ENCODE measurements around the gene SMYD5.
A peak's percentile ranks its signal among the peaks of the same experiment; 100 is the strongest.

The SMYD5 gene

DNA sequence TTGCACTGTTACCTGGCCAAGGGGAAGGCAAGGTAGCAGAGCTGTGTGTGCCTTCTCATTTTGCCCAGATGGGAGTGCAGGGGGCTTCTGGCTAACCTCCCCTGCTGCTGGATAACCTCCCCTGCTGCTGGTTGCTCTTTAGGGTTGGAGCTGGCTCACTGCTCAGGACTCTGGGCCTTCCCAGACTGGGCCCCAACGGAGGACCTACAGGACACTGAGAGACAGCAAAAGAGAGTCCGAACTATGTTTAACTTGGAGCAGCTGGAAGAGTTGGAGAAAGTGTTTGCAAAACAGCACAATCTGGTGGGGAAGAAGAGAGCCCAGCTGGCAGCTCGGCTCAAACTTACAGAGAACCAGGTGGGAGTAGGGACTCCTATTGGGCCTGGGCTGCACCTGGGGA lies 5.8 kb upstream of the SMYD5 start:
- no peak for DNase-seq

GRCh38 chr2:73210019-73210418 lies 4.0 kb upstream of the SMYD5 start:
- no peak for DNase-seq

GRCh38 chr2:73210696-73211095 lies 3.3 kb upstream of the SMYD5 start:
- DNase-seq = no peak

DNA sequence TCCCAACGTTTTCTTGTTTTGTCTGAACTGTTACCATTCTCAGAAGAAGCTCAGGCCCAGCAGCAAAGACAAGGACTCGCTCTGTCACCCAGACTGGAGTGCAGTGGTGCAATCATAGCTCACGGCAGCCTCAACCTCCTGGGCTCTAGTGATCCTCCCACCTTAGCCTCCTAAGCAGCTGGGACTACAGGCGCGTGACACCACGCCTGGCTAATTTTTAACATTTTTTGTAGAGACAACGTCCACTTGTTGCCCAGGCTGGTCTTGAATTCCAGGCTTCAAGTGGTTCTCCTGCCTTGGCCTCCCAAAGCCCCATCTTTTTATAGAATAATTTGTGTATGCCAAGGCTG lies 2.0 kb upstream of the SMYD5 start:
- DNase-seq = no peak

GRCh38 chr2:73212448-73213176 lies 1.4 kb upstream of the SMYD5 start:
- peak; percentile 71 for DNase-seq

DNA sequence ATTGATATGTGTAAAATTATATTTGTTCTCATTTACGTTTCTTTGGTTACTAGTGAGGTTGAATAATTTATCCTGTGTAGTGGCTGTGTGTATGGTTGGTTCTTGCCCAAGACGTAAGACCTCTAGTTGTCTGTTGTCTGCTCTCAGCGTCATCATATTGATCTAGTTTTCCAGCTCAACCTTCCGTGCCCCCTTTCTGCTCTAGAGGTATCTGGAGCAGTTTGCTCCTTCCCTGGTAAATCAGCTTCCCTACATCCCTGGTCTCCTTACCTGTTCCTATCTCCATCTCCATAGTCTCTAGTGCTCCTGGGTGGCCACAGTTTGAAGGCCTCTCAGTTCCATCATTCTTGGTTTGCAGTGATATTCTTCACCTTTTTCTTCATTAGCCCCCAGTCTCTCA lies 1.2 kb downstream of the SMYD5 start:
- no peak for DNase-seq

- no peak for DNase-seq
Observed at GRCh38 chr2:73217160-73217559, 3.1 kb downstream of the SMYD5 start.

DNA sequence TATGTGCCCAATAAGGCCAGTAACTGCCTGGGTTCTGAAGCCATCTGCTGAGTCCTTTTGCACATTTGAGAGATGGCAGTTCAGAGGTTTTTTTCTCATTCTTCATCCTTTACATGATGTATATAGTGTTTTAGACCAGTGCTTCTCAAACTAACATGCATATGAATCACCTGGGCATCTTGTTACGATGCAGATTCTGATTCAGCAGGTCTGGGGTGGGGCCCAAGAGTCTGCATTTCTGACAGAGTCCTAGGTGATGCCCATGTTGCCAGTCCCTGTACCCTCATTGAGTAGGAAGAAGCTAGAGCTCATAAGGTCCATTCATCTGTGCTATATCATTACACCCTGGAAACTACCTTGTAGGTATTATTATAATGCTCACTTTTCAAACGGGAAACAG lies 3.8 kb downstream of the SMYD5 start:
- DNase-seq = no peak

- DNase-seq = no peak
Observed at GRCh38 chr2:73218298-73218697, 4.3 kb downstream of the SMYD5 start.

DNA sequence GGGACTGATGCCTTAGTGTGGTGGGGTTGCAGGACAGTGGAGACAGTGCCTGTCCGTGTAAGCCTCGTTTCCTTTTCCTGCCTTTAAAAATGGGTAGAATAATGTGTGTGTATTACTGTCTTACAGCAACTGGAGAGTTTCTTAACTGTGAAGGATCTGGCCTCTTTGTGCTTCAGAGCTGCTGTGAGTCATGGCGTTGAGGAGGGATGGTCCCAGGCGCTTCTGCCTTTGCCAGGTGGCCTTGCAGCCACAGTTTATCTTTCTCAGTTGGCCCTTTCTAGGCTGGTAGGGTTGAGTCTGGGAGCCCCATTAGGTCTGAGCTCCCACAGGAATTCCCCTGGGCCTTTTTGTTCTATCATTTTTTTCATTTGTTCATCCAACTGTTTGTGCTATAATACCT lies 9.8 kb downstream of the SMYD5 start:
- no peak for DNase-seq

GRCh38 chr2:73225513-73226360 lies 11.7 kb downstream of the SMYD5 start:
- no peak for DNase-seq

- no peak for DNase-seq
Observed at GRCh38 chr2:73227086-73227485, 13.0 kb downstream of the SMYD5 start.

GRCh38 chr2:73228631-73229030 lies 14.6 kb downstream of the SMYD5 start:
- no peak for DNase-seq

DNA sequence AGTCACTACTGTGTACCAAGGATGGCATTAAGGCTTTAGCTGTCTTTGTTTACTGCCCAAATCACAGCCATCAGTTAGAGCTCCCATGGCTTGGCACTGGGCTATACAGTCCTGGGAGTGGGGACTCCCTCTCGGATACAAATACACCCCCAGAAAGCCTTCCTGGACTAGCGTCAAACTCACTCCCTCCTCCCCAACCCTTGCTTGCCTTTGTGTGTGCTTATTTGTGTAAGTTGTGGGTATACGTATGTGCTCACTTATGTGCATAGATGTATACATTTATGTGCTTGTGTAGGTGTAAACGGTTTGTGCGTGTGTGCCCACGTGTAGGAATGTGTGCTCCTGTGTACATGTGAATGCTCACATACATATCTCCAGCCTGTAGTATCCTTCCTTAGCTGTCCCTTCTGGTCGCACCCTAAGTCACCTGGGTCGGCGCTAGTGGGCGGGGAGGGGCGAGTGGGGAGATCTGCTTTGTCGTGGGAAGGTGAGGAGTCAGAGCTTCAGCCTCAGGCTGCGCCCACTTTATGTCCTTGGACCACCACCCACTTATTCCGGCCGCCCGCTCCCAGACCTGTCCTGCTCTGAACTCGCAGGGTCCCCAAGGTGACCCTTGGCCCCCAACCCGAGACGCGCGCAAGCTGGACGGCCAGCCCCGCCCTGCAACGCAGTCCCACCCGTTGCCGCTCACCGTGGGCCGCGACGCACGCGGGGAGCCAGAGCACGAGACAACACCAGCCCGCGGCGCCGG lies 18.5 kb downstream of the SMYD5 start:
- DNase-seq = no peak

- DNase-seq = peak; percentile 98
Observed at GRCh38 chr2:73233154-73233931, 19.3 kb downstream of the SMYD5 start, which contains the start of gene PRADC1. Gene PRADC1, minus strand, starts transcription at chr2:73233239. Its CDS starts 79 bp downstream, at chr2:73233160.

GRCh38 chr2:73233932-73234832 lies 20.1 kb downstream of the SMYD5 start, which contains the start of gene CCT7:
Gene CCT7, plus strand, starts transcription at chr2:73234308. Its CDS starts 71 bp downstream, at chr2:73234379.
- peak; percentile 90 for DNase-seq

- DNase-seq = no peak
Observed at GRCh38 chr2:73235315-73236028, 21.4 kb downstream of the SMYD5 start.

- DNase-seq = no peak
Observed at GRCh38 chr2:73237168-73237567, 23.1 kb downstream of the SMYD5 start.

GRCh38 chr2:73238149-73238548 lies 24.1 kb downstream of the SMYD5 start:
- no peak for DNase-seq

DNA sequence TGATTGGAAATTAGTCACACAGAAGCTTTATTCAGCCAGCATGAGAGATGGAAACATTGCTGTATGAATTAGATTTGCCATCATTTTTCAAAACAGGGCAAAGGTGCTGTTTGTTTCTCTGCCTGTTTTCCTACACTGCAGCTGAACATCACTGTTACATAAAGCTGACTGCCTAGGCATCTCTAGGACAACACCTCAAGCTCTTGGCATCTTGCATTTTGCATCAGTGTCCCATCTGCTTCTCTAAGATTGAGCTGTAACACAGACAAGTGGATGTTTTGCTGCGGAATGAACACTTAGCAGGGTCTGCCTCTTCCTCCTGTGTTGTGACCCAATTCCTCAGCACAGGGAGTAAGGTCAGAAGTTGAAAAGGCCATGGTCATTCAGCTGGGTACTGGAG lies 24.9 kb downstream of the SMYD5 start:
- no peak for DNase-seq

DNA sequence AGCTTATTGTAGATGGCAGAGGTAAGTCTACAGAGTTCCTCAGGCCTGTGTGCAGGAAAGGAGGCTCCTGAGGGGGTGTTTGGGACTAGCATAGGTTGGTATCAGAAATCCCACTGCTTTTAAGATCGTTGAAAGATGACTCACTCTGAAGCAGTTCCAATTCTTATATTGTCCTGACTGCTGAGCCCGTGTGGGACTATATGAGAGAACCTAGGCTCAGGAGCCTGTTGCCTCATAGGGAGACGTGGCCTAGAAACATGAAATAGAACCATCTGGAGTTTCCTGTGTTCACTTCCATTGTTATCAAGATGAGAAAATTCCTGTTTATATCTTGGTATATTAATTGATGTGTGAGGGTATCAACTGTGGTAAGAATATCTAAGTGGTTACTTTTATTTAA lies 25.7 kb downstream of the SMYD5 start:
- DNase-seq = no peak

Data from NCI-H510A treated with DMSO at 0.1 percent for 48 hours (cell line).